SK-N-SH treated with all-trans-retinoic acid at 6 μM for 48 hours (cell line): ENCODE results near the gene TASP1.

ENCODE experiments used
- ATAC-seq: fragments of 200-7000 bp; cut with Tn5 transposase; 3 replicates; pipeline ENCODE4 v1.9.1; 2020; ENCODE audit warnings: mild to moderate bottlenecking, moderate library complexity
- ARNTL ChIP-seq: fragments of 450-650 bp; formaldehyde crosslinking; IDR thresholded peaks from 2 replicates; pipeline ENCODE4 v1.5.0; 2020; ENCODE audit warnings: low read depth, mild to moderate bottlenecking, moderate library complexity, borderline replicate concordance
- BACH2 ChIP-seq: fragments of 250-450 bp; sonication (Bioruptor Pico); IDR thresholded peaks from 2 replicates; pipeline ENCODE4 v1.9.0; 2021; ENCODE audit warnings: mild to moderate bottlenecking, borderline replicate concordance
- CREB5 ChIP-seq: fragments of 250-450 bp; sonication (Bioruptor Pico); IDR thresholded peaks from 2 replicates; pipeline ENCODE4 v1.5.1; 2020; ENCODE audit warnings: low read depth, mild to moderate bottlenecking, moderate library complexity
- CSDC2 ChIP-seq: fragments of 250-450 bp; sonication (Bioruptor Pico); IDR thresholded peaks from 2 replicates; pipeline ENCODE4 v1.5.0; 2020; ENCODE audit warnings: mild to moderate bottlenecking, moderate library complexity
- CSRNP3 ChIP-seq: fragments of 250-450 bp; sonication (Bioruptor Pico); IDR thresholded peaks from 2 replicates; pipeline ENCODE4 v1.5.1; 2021; ENCODE audit warnings: mild to moderate bottlenecking, moderate library complexity
- GLIS3 ChIP-seq: fragments of 250-450 bp; sonication (Bioruptor Pico); IDR thresholded peaks from 2 replicates; pipeline ENCODE4 v1.5.0; 2020; ENCODE audit warnings: mild to moderate bottlenecking, moderate library complexity
- ISL1 ChIP-seq: fragments of 250-450 bp; sonication (Bioruptor Pico); IDR thresholded peaks from 2 replicates; pipeline ENCODE4 v2.1.2; 2022; ENCODE audit warnings: mild to moderate bottlenecking, moderate library complexity
- OSR1 ChIP-seq: fragments of 250-450 bp; sonication (Bioruptor Pico); IDR thresholded peaks from 2 replicates; pipeline ENCODE4 v1.8.0; 2022; ENCODE audit warnings: moderate library complexity, mild to moderate bottlenecking, inconsistent platforms
- POU6F1 ChIP-seq: fragments of 250-450 bp; sonication (Bioruptor Pico); IDR thresholded peaks from 2 replicates; pipeline ENCODE4 v1.8.0; 2021; ENCODE audit warnings: low read depth, mild to moderate bottlenecking, moderate library complexity, borderline replicate concordance
- PPARA ChIP-seq: fragments of 250-450 bp; sonication (Bioruptor Pico); IDR thresholded peaks from 2 replicates; pipeline ENCODE4 v1.5.0; 2020; ENCODE audit warnings: mild to moderate bottlenecking, borderline replicate concordance
- RARB ChIP-seq: fragments of 250-450 bp; sonication (Bioruptor Pico); IDR thresholded peaks from 2 replicates; pipeline ENCODE4 v1.8.0; 2021; ENCODE audit warnings: mild to moderate bottlenecking, moderate library complexity
- SNAI2 ChIP-seq: fragments of 250-450 bp; sonication (Bioruptor Pico); IDR thresholded peaks from 2 replicates; pipeline ENCODE4 v1.5.0; 2020; ENCODE audit warnings: mild to moderate bottlenecking, moderate library complexity
- TCF4 ChIP-seq: fragments of 250-450 bp; sonication (Bioruptor Pico); IDR thresholded peaks from 2 replicates; pipeline ENCODE4 v1.8.0; 2021; ENCODE audit warnings: mild to moderate bottlenecking, moderate library complexity, borderline replicate concordance
- TOX ChIP-seq: fragments of 250-450 bp; sonication (Bioruptor Pico); IDR thresholded peaks from 2 replicates; pipeline ENCODE4 v1.8.0; 2021; ENCODE audit warnings: mild to moderate bottlenecking, moderate library complexity, borderline replicate concordance
- TSHZ2 ChIP-seq: fragments of 250-450 bp; sonication (Bioruptor Pico); IDR thresholded peaks from 2 replicates; pipeline ENCODE4 v1.5.0; 2020; ENCODE audit warnings: mild to moderate bottlenecking, moderate library complexity
- ZC3H10 ChIP-seq: fragments of 250-450 bp; sonication (Bioruptor Pico); IDR thresholded peaks from 2 replicates; pipeline ENCODE4 v1.5.1; 2021; ENCODE audit warnings: mild to moderate bottlenecking, moderate library complexity
- ZFP3 ChIP-seq: fragments of 250-450 bp; sonication (Bioruptor Pico); IDR thresholded peaks from 2 replicates; pipeline ENCODE4 v1.5.0; 2020; ENCODE audit warnings: mild to moderate bottlenecking, moderate library complexity
- ZFP30 ChIP-seq: fragments of 450-650 bp; formaldehyde crosslinking; IDR thresholded peaks from 2 replicates; pipeline ENCODE4 v1.5.0; 2022; ENCODE audit warnings: mild to moderate bottlenecking, moderate library complexity
- ZNF70 ChIP-seq: fragments of 450-650 bp; formaldehyde crosslinking; IDR thresholded peaks from 2 replicates; pipeline ENCODE4 v1.5.0; 2020; ENCODE audit warnings: mild to moderate bottlenecking, moderate library complexity
- ZNF8 ChIP-seq: fragments of 450-650 bp; formaldehyde crosslinking; IDR thresholded peaks from 2 replicates; pipeline ENCODE4 v1.5.0; 2020; ENCODE audit warnings: mild to moderate bottlenecking, moderate library complexity
- TF ChIP-seq, protein P1 (sequence below): fragments of 250-450 bp; sonication (Bioruptor Pico); IDR thresholded peaks from 2 replicates; pipeline ENCODE4 v1.8.0; 2020; ENCODE audit warnings: mild to moderate bottlenecking, moderate library complexity, borderline replicate concordance

TASP1 gene

DNA sequence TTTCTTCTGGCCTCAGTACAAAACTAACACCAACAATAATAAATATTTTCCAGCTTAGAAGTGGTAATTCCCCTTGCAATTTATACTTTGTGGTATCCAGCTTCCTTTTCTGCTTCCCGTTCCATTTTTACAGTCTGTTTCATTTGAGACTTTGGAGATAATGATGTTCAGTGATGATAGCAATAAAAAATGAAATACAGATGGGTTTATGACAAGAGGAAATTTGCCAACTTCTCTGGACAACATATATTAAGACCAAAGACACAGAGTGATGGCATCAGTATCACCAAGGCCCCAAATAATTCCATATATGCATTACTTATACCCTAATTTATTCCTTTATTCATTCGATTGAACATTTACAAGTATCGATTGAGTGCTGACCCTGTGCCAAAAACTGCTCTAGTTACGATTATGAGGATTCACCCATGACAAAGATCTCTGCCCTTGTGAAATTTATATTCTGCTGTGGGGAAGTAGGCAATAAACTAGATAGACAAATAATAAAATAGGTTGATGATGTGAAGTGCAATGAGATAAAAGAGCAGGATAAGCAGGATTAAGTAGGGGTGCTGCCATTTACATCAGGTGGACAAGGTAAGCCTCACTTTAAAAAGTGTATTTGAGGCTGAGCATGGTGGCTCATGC lies 18.1 kb upstream of the TASP1 start:
- TF ChIP-seq CSRNP3 (CRISPR knock-in tag) (no peak), ZC3H10 (CRISPR knock-in tag) (no peak), ZFP3 (no peak), ZNF70 (CRISPR knock-in tag) (no peak), TSHZ2 (CRISPR knock-in tag) (no peak), ZNF8 (CRISPR knock-in tag) (no peak), TCF4 (CRISPR knock-in tag) (no peak), ARNTL (CRISPR knock-in tag) (no peak), CREB5 (CRISPR knock-in tag) (no peak), SNAI2 (CRISPR knock-in tag) (no peak), ISL1 (CRISPR knock-in tag) (no peak), RARB (no peak)
- no peak for ATAC-seq

GRCh38 chr20:13654463-13655023 lies 15.8 kb upstream of the TASP1 start:
- TF ChIP-seq SNAI2 (CRISPR knock-in tag) (no peak), PPARA (CRISPR knock-in tag) (no peak), TCF4 (CRISPR knock-in tag) (no peak), CSRNP3 (CRISPR knock-in tag) (no peak), TSHZ2 (CRISPR knock-in tag) (no peak), TOX (no peak), BACH2 (CRISPR knock-in tag) (no peak), GLIS3 (no peak), POU6F1 (CRISPR knock-in tag) (no peak), ZNF70 (CRISPR knock-in tag) (no peak), CSDC2 (CRISPR knock-in tag) (no peak), ARNTL (CRISPR knock-in tag) (no peak), ZFP3 (no peak), ISL1 (CRISPR knock-in tag) (no peak), ZFP30 (CRISPR knock-in tag) (no peak), RARB (no peak), OSR1 (CRISPR knock-in tag) (no peak), ZC3H10 (CRISPR knock-in tag) (no peak)
- TF ChIP-seq, protein P1, sequence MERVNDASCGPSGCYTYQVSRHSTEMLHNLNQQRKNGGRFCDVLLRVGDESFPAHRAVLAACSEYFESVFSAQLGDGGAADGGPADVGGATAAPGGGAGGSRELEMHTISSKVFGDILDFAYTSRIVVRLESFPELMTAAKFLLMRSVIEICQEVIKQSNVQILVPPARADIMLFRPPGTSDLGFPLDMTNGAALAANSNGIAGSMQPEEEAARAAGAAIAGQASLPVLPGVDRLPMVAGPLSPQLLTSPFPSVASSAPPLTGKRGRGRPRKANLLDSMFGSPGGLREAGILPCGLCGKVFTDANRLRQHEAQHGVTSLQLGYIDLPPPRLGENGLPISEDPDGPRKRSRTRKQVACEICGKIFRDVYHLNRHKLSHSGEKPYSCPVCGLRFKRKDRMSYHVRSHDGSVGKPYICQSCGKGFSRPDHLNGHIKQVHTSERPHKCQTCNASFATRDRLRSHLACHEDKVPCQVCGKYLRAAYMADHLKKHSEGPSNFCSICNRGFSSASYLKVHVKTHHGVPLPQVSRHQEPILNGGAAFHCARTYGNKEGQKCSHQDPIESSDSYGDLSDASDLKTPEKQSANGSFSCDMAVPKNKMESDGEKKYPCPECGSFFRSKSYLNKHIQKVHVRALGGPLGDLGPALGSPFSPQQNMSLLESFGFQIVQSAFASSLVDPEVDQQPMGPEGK (CRISPR knock-in tag): no peak
- ATAC-seq: no peak
